Measurements from ENCODE around the gene ACOT8. TPM values are rescaled to one million over a fixed set of nuclear protein-coding genes. Genes with fewer than 3 reads are reported as not detected.
"Not testable (repeated sequence)": the region's sequence is repeated elsewhere in the genome, so short reads cannot be mapped to it uniquely, and the experiment has no call there.

Gene ACOT8
- total RNA-seq, 1 donor from 2014 or later, result 24.9 TPM

DNA sequence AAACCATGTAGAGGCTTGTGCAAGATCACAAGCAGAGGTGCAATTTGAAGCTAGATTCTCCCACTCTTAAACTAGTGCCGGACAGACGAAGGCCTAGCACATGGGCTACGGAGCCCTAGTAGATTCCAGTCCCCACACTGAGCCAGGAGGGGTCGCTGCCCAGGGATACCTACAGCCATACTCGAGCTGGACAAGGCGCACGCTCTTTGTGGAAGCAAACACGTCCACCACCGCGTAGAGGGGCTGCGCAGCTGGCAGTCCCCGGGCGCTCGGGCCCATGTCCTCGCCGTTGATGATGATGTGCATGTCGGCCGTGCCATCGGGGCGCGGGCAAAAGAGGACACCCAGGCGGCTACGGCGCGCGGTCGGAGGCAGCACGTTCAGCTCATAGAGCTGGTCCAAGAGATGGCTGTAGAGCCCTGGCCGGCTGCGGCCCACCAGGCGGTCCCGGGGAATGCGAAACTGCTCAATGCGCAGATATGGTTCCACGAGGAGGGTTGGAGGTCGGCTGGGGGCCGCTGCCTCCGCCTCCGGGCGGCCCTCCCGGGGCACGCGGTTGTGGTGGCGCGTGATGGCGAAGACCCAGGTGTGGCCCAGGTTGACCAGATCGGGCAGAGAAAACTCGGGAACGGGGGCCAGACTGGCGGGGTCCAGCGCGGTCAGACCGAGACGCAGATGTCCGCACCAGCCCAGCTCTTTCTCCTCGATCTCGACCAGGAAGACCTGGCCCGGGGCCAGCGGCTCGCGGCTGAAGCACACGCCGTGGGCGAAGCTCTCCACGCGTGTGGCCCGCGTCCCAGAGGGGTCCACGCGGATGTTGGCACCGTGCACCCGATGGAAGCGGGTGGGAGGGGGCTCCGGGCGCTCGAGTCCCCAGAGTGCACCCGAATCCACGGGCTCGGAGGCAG is 33.1 kb upstream of the ACOT8 start:
- intact Hi-C loops (cut with DNase I), result loop anchor here (2.0 kb wide), 1 partner anchor 80 kb away; no protein-coding TSS in a partner anchor
- DNase-seq (ENCODE audit: low spot score), result peak; percentile 92

DNA sequence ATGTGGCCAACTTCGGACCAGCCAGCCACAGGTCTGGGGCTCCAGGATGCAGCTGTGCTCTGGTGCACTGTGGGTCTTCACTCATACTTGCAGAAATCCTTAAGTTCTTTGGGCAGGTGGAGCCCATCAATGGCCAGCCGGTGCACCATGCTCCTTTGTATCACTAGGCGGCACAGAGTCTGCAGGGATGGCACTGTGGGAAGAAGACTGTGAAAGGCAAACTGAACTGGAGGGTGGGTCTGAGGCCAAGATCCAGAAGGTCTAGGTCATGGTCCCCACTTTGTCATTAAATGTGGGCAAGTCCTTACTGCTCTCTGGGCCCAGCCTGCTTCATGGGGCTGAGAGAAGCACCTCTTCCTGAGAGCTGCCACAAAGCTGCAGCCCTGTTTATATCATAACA is 31.5 kb upstream of the ACOT8 start:
- DNase-seq (ENCODE audit: low spot score), result no peak

DNA sequence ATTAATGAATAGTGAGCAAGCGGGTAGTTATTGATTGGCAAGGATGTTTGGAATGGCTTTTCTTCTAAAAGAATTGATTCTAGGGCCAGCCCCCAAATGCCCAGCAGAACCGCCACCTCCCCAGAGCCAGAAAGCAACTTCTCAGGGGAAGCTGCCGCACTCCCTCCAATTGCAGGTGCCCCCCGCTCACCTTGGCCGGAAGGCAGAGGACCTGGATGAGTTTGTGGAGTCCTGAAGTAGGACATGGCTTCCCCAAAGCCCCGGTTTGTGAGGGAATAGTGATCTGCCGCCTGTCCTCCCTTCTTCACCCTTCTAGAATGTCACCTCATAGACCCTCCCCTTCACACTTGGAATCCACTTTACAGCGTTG is 30.1 kb upstream of the ACOT8 start, which contains the start of gene SPATA25:
TSS of gene SPATA25 (minus strand) at position 277 of the 370 bp plus-strand sequence. CDS start at position 245, 32 bp downstream.
- no peak for DNase-seq (ENCODE audit: low spot score)
- intact Hi-C loops (cut with DNase I), result no loop called here

More for the DNA sequence above, 31.5 kb upstream of the ACOT8 start:
- intact Hi-C loops (cut with DNase I), result no loop called here

DNA sequence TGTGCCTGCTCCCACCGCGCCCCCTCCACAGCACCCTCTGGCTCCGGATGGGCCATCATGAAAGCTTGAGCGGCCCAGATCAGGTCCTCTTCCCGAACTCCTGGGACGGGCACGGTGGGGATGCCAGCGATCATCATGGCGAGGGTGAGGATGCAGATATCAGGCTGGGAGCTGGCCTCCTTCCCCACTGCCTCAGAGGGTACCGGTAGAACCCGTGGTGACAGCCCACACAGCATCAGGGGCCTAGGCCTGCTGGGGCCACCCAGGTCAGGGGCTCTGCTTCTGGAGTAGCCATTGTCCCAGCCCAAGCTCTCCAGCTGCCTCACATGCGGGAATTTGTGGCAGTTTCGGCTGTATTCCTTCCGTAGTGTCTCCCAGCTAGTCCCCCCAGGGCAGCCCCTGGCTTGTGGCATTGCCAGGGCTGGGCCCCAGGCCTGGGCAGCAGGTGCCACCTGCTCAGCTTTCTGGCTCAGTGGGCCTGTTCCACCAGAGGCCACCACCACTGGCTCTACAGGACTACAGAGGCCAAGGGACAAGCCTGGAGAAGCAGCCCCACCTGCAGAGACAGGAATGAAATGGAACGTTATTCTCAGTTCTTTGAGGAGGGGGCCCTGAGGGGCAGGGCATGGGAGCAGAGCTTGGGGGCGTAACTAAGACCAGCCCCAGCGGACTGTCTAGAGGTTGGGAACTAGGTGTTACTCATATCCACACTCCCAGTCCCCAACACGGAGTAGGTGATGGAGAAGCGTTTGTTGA is 29.6 kb upstream of the ACOT8 start:
- intact Hi-C loops (cut with DNase I), result no loop called here

DNA sequence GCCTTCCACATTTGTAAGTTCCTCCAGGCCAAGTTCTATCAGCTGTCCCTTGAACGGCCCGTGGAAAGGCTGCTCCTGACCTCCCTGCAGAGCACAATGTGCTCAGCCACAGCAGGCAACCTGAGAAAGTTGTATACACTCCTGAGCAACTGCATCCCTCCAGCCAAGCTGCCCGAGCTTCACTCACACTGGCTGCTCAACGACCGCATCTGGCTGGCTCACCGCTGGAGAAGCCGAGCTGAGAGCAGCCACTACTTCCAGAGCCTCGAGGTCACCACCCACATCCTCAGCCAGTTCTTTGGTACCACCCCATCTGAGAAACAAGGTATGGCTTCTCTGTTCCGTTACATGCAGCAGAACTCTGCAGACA is 25.9 kb upstream of the ACOT8 start:
- DNase-seq (ENCODE audit: low spot score), result no peak
- intact Hi-C loops (cut with DNase I), result no loop called here

More for the DNA sequence above, 29.6 kb upstream of the ACOT8 start:
- DNase-seq (ENCODE audit: low spot score), result no peak

DNA sequence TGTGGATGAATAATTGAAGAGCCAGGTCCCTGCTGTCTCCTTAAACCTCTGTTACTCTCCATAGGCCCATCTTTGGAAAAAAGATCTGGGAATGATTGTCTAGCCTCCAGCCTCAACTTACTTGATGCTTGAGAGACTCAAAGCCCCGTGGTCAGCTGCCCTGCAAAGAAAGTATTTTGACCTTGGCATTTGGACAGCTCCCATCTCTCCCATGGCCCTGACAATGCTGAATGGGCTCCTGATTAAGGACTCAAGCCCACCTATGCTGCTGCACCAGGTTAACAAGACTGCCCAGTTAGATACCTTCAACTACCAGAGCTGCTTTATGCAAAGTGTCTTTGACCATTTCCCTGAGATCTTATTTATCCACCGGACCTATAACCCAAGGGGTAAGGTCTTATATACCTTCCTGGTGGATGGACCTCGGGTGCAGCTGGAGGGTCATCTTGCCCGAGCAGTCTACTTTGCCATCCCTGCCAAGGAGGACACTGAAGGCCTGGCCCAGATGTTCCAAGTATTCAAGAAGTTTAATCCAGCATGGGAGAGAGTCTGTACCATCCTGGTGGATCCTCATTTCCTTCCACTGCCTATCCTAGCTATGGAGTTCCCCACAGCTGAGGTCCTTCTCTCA is 25.4 kb upstream of the ACOT8 start:
- DNase-seq (ENCODE audit: low spot score), result no peak
- intact Hi-C loops (cut with DNase I), result no loop called here

DNA sequence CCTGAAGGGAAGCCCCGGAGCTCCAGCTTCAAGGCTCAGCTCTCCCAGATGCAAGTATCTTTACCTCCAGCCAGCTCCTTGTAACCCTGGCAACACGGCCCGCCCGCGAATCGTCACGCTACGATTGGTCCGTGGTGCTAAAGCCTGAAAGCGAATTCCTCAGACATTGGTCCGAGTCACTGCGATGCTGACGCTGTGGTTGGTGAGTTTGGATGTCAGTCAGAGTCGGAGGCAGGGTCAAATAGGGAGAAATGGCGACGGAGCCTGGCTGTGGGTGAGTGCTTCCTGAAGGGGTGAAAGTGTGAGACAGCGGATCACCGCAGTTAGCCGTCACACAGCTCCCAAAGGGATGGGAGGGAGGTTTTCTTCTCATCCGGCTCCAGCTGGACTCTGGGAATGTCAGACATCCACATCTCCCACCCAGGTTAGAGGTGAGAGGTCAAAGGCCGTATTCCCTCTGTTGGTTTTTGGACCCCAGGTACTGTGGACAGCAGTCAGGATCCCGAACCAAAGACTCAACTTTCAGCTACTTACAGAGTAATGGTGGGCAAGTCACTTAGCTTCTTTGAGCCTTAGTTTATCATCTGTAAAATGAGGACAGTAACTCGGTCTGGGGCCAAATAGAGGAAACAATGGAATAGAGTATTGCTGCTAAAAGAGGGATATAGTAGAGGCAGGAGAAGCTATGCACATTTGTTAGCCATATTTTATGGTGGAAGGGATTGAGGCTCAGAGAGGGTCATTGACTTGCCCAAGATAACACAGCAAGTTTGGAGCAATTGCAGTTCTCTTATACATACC is 24.0 kb upstream of the ACOT8 start, which contains the start of gene ZSWIM1:
TSS of gene ZSWIM1 (plus strand) at position 240 of the 801 bp plus-strand sequence. CDS start 1,366 bp downstream, outside the sequence.
- intact Hi-C loops (cut with DNase I), result loop anchor here (2.0 kb wide), 1 partner anchor 90 kb away; no protein-coding TSS in a partner anchor
- peak; percentile 100 for DNase-seq (ENCODE audit: low spot score)

DNA sequence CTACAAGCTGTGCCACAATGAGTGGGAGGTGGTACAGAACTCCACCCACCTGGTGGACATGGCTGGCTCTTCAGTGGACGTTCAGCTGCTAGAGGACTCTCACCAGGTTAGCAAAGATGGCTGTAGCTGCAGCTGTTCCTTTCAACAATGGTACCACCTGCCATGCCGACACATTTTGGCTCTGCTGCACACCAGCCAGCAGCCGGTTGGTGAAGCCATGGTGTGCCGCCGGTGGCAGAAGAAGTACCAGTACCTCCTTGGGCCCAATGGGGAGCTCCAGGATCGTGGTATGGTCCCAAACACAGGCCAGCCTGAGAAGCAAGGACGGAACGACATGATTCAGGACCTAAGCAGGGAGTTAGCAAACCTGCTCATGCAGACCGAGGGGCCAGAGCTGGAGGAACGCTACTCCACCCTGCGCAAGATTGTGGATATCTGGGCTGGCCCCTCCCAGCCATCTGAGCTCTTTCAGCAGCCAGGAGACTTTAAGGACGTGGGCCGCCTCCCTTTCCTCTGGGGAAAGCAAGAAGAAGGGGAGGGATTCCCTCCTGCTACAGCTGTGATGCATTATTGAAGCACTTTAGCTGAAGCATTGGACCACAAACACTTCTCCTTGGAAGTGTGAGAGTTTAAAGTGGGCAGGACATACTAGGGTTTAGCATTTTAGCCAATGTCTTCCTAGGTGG is 21.0 kb upstream of the ACOT8 start:
- no peak for DNase-seq (ENCODE audit: low spot score)
- intact Hi-C loops (cut with DNase I), result no loop called here

DNA sequence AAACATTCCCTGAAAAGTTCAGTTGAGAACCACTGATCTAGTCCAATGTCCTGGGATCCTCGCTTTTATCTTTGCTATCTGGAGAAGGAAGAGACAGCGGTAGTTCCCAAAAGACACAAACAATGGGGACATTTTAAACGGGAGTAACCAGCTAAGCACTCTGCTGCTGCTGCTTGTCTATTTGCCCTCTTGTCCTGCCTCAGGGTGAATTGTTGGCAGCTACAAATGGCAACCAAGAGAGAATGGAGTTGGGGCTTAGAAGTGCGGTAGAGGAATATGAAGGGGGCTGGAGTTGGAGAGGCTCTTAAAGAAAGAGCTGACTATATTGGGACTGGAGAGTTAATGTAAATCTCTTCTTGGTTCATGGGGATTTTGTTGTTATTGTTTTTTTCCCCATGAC is 17.4 kb upstream of the ACOT8 start:
- intact Hi-C loops (cut with DNase I), result no loop called here
- DNase-seq (ENCODE audit: low spot score), result no peak

DNA sequence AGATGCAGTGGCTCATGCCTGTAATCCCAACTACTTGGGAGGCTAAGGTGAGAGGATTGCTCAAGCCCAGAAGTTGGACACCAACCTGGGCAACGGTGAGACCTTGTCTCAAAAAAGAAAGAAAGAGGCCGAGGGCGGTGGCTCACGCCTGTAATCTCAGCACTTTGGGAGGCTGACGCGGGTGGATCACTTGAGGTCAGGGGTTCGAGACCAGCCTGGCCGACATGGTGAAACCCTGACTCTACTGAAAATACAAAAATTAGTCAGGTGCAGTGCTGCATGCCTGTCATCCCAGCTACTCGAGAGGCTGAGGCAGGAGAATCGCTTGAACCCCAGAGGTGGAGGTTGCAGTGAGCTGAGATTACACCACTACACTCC is 16.9 kb upstream of the ACOT8 start:
- intact Hi-C loops (cut with DNase I); DNase-seq (ENCODE audit: low spot score): not testable (repeated sequence)

DNA sequence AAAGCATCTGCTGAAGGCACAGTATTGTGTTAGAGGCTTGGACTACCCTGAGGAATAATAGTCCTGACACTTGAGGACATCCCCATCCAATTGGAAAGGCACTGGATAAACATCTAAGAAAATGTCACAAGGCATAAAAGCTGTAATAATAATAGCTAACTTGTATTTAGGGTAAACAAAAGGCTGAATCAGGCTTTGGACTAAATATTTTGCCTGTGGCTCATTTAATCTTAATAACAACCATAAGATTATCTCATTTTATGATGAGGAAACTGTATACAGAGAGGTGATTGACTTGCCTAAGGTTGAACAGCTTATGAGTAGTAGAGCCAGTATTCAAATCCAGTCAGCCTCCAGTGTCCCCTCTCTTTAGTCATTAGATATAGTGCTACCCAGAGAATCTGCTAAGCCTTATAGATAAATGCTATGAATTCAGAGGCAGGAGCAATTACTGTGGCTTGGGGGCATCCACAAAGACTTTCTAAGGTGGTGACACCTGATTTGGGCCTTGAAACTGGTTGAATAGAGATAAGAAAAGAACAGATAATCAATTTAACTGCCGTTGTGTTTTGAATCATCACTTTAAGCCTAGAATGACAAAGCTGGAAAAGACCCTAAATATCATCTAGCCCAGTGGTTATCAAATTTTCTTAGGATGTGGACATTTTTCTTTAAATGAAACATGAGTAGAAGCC is 16.4 kb upstream of the ACOT8 start:
- DNase-seq (ENCODE audit: low spot score), result no peak
- intact Hi-C loops (cut with DNase I), result no loop called here

DNA sequence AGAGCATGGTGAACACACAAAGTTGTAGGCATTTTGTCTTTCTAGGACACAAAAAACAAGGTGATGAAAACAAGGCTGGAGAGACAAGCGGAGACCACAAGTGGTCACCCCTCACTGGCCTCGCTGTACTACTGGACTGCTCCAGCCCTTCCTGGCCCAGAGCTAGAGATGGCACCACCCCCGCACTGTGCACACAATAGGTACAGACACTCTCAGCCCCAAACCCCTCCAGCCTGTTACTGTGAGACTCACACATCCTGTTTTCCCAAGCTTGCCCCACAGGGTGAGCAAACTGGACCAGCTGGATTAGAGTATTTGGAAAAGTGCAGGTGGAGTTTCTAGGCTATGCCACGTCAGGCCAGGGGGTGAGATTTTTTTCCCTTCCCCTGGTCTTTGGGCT is 15.4 kb upstream of the ACOT8 start:
- intact Hi-C loops (cut with DNase I), result no loop called here
- no peak for DNase-seq (ENCODE audit: low spot score)

DNA sequence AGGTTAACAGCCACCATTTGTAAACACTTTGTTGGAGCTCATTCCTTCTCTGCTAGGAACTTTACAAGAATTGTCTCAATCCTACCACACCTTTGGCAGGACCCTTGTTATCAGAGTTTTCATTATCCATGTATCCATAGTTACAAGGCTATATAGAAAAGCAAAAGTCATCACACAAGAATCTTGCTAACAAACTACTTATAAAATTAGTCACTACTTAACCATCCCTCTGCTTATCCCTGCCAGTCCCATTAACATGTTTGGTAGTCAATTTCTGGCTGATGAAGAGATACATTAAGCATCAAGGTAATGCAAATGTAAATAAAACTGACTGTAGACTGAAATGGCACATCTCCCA is 10.6 kb upstream of the ACOT8 start:
- no peak for DNase-seq (ENCODE audit: low spot score)
- intact Hi-C loops (cut with DNase I), result no loop called here

DNA sequence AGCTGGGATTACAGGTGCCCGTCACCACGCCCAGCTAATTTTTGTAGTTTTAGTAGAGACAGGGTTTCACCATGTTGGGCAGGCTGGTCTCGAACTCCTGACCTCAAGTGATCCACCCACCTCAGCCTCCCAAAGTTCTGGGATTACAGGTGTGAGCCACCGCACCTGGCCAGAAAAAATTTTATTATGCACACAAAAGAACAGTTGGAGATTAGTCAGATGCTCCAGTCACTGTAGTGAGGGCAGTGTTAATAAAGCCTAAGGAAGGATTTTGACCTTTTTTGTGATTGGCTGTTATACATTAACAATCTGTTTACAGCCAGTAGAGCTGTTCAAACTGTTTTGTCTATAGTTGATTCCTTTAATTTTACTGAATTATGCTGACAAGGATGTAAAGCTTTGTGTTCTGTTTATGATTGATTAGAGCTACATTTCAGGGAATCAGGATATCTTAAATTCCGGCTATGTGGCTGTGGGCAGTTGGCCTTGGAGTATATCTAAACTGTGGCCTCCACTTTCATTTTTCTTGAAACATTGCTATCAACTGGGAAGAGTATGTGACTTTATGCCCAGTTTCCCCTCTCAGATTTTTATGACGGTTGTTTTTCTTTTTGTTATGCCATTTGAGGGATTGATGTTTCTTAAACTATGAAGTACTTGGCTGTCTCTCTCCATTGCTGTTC is 10.1 kb upstream of the ACOT8 start:
- no peak for DNase-seq (ENCODE audit: low spot score)
- intact Hi-C loops (cut with DNase I), result no loop called here

DNA sequence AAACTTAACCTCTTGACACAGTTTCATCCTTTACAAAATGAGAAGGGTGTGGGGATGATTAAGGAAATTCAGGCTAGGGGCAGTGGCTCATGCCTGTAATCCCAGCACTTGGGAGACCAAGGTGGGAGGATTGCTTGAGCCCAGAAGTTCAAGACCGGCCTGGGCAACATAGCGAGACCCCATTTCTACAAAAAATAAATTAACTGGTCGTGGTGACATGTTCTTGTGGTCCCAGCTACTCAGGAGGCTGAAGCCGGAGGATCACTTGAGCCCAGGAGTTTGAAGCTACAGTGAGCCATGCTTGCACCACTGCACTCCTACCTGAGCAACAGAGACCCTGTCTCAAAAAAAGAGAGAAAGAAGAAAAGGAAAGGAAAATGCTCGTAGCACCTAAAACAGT is 9.3 kb upstream of the ACOT8 start:
- no peak for DNase-seq (ENCODE audit: low spot score)
- intact Hi-C loops (cut with DNase I), result no loop called here

DNA sequence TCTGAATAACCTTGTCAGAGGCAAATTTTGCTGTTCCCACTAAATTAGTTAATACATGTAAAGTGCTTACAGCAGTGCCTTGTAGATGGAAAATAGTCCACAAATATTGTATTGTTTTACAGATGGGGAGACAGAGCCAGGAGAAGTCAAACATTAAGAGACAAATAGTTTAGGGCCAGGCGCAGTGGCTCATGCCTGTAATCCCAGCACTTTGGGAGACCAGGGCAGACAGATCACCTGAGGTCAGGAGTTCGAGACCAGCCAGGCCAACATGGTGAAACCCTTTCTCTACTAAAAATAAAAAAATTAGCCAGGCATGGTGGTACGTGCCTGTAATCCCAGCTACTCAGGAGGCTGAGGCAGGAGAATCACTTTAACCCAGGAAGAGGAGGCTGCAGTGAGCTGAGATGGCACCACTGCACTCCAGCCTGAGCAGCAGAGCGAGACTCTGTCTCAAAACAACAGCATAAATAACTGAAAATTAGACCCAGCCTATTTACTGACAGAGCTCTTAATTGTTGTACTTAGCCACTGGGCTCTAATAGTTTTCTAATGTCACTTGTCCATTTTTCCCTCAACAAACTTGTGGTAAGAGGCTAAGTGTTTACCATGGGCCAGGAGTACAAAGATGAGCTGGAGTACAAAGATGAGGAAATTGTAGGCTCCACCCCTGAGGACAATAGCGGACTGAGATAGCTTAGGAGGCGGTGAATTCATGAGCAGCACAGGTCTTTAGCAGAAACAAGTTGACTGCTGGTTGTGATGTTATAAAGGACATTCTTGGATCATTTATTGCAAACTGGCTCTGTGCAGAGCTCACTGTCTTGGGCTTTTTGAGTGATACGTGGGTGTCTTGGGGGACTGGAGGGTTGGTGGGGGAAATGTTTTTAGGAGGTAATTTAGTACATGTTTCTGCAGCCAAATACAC is 6.6 kb upstream of the ACOT8 start:
- DNase-seq (ENCODE audit: low spot score), result no peak
- intact Hi-C loops (cut with DNase I), result no loop called here
